GM21360 (cell line): Measurements from ENCODE around the gene MET.
"Not testable (repeated sequence)": the region's sequence is repeated elsewhere in the genome, so short reads cannot be mapped to it uniquely, and the experiment has no call there.

Source experiments
- ATAC-seq: cut with Tn5 transposase; IDR thresholded peaks from one replicate; pipeline ENCODE4 v1.9.1; 2021; ENCODE audit warnings: mild to moderate bottlenecking, moderate library complexity; ENCODE audit not compliant: unreplicated experiment

Gene MET

DNA sequence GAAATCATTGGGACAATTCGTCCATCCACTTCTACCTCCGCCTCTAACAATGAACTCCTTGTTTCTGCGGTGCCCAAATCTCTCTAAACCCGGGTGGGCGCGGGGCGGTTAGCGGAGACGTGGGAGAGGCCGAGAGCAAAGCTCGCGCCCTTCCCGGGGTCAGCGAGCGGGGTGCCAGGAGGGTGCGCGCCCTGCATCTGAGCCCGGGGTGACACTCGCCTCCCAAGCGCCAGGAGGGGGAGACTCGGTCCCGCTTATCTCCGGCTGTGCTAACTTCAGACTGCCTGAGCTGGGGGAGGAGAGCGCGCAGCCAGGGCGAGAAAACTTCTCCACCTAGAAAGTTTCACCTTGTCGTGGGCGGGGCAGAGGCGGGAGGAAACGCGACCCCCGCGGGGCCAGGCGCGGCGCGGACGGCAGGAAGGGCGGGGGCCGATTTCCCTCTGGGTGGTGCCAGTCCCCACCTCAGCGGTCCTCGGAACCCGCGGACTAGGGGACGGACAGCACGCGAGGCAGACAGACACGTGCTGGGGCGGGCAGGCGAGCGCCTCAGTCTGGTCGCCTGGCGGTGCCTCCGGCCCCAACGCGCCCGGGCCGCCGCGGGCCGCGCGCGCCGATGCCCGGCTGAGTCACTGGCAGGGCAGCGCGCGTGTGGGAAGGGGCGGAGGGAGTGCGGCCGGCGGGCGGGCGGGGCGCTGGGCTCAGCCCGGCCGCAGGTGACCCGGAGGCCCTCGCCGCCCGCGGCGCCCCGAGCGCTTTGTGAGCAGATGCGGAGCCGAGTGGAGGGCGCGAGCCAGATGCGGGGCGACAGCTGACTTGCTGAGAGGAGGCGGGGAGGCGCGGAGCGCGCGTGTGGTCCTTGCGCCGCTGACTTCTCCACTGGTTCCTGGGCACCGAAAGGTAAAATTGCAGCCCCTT is at the start of gene MET:
Gene MET (plus strand): TSS at position 516 of the 915 bp plus-strand sequence. CDS start 26,889 bp downstream, outside the sequence.
- peak; percentile 91 for ATAC-seq

- no peak for ATAC-seq
Measured at GRCh38 chr7:116626886-116627285, 45.1 kb upstream of the MET start.

DNA sequence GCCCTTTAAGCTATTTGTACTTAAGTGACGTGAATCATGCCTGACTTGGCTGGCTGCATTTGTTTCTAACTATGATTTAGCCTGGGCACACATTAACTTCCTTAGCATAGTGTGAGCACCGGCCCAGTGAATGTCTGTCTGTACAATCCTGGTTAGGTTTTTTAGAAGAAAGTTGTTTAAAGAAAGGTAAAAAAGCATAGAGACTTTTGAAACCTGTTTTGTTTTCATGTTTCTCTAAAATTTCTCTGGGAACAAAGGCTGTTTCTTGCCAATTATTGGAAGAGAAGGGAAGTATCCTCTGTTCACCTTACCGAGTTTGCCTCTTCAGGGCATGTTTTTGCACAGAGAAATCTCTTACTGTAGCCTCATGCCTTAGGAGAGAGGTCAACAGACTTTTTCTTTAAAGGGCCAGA is 42.9 kb upstream of the MET start:
- no peak for ATAC-seq

DNA sequence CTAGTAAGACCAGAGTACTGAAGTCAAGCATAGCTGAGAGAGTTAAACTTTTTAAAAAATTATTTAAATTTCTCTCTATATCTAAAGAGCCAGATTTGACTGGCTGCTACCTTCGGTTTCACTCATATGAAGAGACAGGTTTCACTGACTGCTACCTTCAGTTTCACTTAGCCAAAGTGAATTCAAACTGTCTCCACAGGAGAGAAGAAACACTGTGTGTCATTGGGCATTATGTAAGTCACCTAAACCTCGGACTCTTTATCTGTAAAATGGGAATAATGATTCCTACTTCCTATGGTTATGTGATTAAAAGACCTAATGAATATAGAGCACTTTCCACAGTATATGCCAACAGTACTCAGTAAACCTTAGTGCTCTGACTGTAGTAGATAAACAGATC is 41.6 kb upstream of the MET start:
- peak; percentile 89 for ATAC-seq

- ATAC-seq = peak; percentile 55
Measured at GRCh38 chr7:116630932-116631671, 40.9 kb upstream of the MET start.

GRCh38 chr7:116631676-116632075 is 40.3 kb upstream of the MET start:
- ATAC-seq = no peak

DNA sequence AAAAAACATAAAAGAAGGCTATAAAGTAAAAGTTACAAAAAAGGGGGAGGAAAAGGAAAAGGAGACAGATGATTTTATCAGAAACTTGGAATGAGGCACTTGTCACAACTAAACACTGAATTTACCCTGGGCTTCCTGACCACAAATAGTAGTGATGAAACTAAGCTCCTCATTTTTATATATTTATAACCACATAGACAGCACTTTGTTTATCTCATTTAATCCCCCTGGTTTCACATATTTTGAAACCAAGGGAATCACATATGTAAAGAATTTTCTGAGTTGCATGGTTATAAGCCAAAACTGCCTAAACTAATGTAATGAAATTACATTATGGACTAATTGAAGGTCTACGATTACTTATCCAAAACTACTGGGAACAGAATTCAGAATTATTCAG is 39.6 kb upstream of the MET start:
- no peak for ATAC-seq

DNA sequence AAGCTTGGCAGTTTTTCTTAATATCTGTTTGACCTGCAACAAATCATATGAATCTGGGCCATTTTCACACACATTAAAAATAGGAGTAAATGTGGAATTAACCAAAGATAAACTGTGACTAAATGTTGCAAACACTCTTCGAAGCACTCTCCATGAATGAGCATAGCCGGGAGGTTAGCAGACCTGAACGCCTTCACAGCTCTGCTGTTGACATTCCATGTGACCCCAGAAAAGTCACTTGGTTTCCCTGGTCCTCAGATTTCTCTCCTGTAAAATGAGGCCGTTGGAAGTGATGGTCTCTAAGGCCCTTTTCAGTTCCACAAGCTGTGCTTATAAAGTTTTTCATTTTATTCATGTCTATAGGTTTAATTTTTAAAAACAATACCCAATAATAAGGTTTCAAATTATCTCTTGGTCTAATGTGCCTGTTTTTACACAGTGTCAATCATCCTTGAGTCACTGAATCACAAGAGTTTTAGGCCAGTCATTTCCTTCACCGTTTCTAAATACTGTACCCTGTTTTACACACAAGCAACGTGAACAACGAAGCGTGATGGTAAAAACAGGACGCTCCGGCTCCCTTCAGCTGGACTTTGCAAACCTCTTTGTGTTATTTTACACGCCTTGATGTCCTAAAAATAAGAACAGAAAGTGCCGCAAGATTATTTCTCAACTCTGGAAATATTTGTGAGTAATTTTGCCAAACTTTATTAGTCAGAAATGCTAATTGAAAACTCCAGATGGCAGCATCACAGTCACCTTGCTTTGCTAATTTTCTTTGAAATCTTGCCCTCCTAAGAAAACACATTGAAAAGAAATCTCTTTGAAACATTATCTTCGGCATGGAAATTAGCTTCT is 38.6 kb upstream of the MET start:
- ATAC-seq = no peak

DNA sequence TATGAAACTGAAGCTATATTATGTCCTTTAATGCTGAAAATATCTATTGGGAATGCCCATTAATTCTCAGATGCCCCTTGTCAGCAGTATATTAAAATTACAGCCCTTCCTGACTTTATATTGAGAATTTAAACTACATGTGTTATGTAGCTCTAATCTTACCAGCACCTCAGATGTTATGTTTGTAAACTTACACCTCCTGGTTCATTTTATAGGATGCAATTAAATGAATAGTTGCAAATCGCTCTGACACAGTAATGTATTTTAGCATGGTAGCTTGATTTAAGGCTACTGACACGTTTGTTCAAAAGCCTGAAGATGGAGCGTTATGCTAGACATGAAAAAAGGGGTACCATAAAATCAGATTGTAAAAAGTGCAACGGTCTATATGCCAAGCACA is 35.0 kb upstream of the MET start:
- no peak for ATAC-seq

- not testable (repeated sequence) for ATAC-seq
Measured at GRCh38 chr7:116638592-116638991, 33.4 kb upstream of the MET start.

GRCh38 chr7:116641551-116642153 is 30.3 kb upstream of the MET start:
- ATAC-seq = no peak

GRCh38 chr7:116643148-116643547 is 28.8 kb upstream of the MET start:
- ATAC-seq = not testable (repeated sequence)

GRCh38 chr7:116644628-116645027 is 27.4 kb upstream of the MET start:
- ATAC-seq = no peak

GRCh38 chr7:116647290-116647689 is 24.7 kb upstream of the MET start:
- no peak for ATAC-seq

DNA sequence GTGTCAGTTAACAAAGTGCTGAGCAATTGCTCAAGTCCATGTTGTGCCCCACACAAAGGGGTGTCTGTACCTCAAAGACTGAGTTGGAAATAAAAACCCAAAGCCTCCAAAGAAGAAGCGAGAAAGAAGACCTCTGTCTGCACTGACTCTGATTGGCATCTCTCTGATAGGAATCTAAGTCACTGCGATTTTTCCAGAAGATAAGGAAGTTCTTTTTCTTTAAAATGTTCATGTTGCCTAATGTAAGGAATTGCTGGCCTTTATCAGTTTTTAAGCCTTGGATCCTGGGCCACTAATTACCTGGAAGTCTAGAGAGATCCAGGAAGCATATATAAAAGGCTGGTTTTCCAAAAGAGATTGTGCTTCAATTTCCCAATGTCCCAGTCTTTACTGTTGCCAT is 24.1 kb upstream of the MET start:
- no peak for ATAC-seq

DNA sequence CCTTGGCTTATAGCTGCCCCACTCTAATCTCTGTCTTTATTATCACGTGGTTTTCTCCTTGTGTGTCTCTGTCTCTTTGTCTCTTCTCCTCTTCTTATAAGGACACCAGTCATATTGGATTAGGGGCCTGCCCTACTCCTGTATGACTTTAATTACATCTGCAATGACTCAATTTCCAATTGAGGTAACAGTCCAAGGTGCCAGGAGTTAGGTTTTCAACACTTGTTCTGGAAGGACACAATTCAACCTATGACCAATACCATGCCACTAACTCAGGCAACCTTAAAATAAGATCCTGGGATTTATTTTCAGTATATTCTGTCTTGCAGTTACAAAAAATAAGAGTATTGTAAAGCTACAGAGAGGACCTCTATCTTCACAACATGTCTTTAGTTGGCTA is 21.6 kb upstream of the MET start:
- no peak for ATAC-seq

- no peak for ATAC-seq
Measured at GRCh38 chr7:116652793-116653192, 19.2 kb upstream of the MET start.

DNA sequence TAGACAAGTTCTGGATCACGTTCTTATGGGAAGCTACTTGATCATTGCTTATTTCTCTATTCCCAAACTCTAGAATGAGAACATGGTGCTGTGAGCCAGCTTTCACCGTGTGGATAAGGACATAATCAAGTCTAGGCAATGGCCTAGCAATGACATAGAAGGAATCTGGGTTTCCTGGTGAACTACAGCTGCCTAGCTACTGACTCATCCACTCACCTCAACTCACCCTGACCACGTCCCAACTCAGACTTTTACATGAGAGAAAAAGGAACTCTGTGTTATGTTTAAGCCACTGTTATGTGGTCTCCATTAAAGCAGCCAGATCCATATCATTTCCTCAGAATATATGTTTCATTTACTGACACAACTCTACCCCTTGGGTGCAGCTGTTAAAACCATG is 18.8 kb upstream of the MET start:
- ATAC-seq = no peak

DNA sequence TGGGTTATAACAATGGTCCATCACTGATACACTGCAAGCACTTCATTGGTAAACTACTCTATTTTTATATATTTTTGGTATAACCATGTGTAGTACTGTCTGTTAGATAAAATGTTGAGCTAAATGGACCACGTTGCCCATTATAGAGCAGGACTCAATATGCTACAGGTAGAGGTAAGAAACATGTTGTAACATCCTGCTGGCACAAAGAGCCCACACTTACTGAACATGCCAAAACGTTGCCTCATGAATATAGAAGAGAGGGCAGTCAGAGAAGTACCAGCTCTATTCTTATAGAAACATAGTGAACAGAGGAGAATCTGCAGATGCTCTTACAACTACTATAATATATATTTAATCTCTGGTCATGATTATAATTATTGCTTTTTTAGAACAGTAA is 18.4 kb upstream of the MET start:
- ATAC-seq = no peak

- not testable (repeated sequence) for ATAC-seq
Measured at GRCh38 chr7:116659248-116659647, 12.7 kb upstream of the MET start.

- no peak for ATAC-seq
Measured at GRCh38 chr7:116661865-116662264, 10.1 kb upstream of the MET start.
